ENCODE data around the gene PNLIPRP2.

Gene PNLIPRP2

GRCh38 chr10:116683166-116683565 is 62.4 kb downstream of the PNLIPRP2 start:
- in situ Hi-C loops (cut with HindIII; ENCODE audit: low pct_unique_long_range_greater_than_20kb, low sequenced_read_pairs) = no loop called here
- TF ChIP-seq JUND (IDR thresholded peaks at IDR 0.05; ENCODE audit: low read depth) = no peak
- no peak for DNase-seq (ENCODE audit: low read depth in 1 of 2, low spot score in 1 of 2)

- in situ Hi-C loops (cut with HindIII; ENCODE audit: low pct_unique_long_range_greater_than_20kb, low sequenced_read_pairs) = no loop called here
- no peak for DNase-seq (ENCODE audit: low read depth in 1 of 2, low spot score in 1 of 2)
- no peak for TF ChIP-seq JUND (IDR thresholded peaks at IDR 0.05; ENCODE audit: low read depth)
Measured at GRCh38 chr10:116683821-116684220, 63.1 kb downstream of the PNLIPRP2 start.

- TF ChIP-seq JUND (IDR thresholded peaks at IDR 0.05; ENCODE audit: low read depth) = no peak
- no peak for DNase-seq (ENCODE audit: low read depth in 1 of 2, low spot score in 1 of 2)
- in situ Hi-C loops (cut with HindIII; ENCODE audit: low pct_unique_long_range_greater_than_20kb, low sequenced_read_pairs) = no loop called here
Measured at GRCh38 chr10:116684781-116685180, 64.0 kb downstream of the PNLIPRP2 start.

- no peak for TF ChIP-seq JUND (IDR thresholded peaks at IDR 0.05; ENCODE audit: low read depth)
- no peak for DNase-seq (ENCODE audit: low read depth in 1 of 2, low spot score in 1 of 2)
- in situ Hi-C loops (cut with HindIII; ENCODE audit: low pct_unique_long_range_greater_than_20kb, low sequenced_read_pairs) = no loop called here
Measured at GRCh38 chr10:116685807-116686206, 65.1 kb downstream of the PNLIPRP2 start.

GRCh38 chr10:116686632-116687031 is 65.9 kb downstream of the PNLIPRP2 start:
- in situ Hi-C loops (cut with HindIII; ENCODE audit: low pct_unique_long_range_greater_than_20kb, low sequenced_read_pairs) = no loop called here
- DNase-seq (ENCODE audit: low read depth in 1 of 2, low spot score in 1 of 2) = no peak
- no peak for TF ChIP-seq JUND (IDR thresholded peaks at IDR 0.05; ENCODE audit: low read depth)

GRCh38 chr10:116687633-116688032 is 66.9 kb downstream of the PNLIPRP2 start:
- in situ Hi-C loops (cut with HindIII; ENCODE audit: low pct_unique_long_range_greater_than_20kb, low sequenced_read_pairs) = no loop called here

GRCh38 chr10:116688241-116688711 is 67.5 kb downstream of the PNLIPRP2 start:
- TF ChIP-seq JUND (IDR thresholded peaks at IDR 0.05; ENCODE audit: low read depth) = no peak
- peak; percentile 40 to 64 for DNase-seq (ENCODE audit: low read depth in 1 of 2, low spot score in 1 of 2)
- in situ Hi-C loops (cut with HindIII; ENCODE audit: low pct_unique_long_range_greater_than_20kb, low sequenced_read_pairs) = no loop called here

More at GRCh38 chr10:116687633-116688032, 66.9 kb downstream of the PNLIPRP2 start:
- TF ChIP-seq JUND (IDR thresholded peaks at IDR 0.05; ENCODE audit: low read depth) = no peak
- DNase-seq (ENCODE audit: low read depth in 1 of 2, low spot score in 1 of 2) = no peak

GRCh38 chr10:116688741-116689495 is 68.2 kb downstream of the PNLIPRP2 start:
- DNase-seq (ENCODE audit: low read depth in 1 of 2, low spot score in 1 of 2) = no peak
- no peak for TF ChIP-seq JUND (IDR thresholded peaks at IDR 0.05; ENCODE audit: low read depth)
- in situ Hi-C loops (cut with HindIII; ENCODE audit: low pct_unique_long_range_greater_than_20kb, low sequenced_read_pairs) = no loop called here

GRCh38 chr10:116689744-116690143 is 69.0 kb downstream of the PNLIPRP2 start:
- in situ Hi-C loops (cut with HindIII; ENCODE audit: low pct_unique_long_range_greater_than_20kb, low sequenced_read_pairs) = no loop called here
- no peak for TF ChIP-seq JUND (IDR thresholded peaks at IDR 0.05; ENCODE audit: low read depth)

GRCh38 chr10:116690356-116691322 is 69.9 kb downstream of the PNLIPRP2 start:
- in situ Hi-C loops (cut with HindIII; ENCODE audit: low pct_unique_long_range_greater_than_20kb, low sequenced_read_pairs) = no loop called here
- no peak for DNase-seq (ENCODE audit: low read depth in 1 of 2, low spot score in 1 of 2)

More at GRCh38 chr10:116689744-116690143, 69.0 kb downstream of the PNLIPRP2 start:
- DNase-seq (ENCODE audit: low read depth in 1 of 2, low spot score in 1 of 2) = no peak

GRCh38 chr10:116691635-116692034 is 70.9 kb downstream of the PNLIPRP2 start:
- in situ Hi-C loops (cut with HindIII; ENCODE audit: low pct_unique_long_range_greater_than_20kb, low sequenced_read_pairs) = no loop called here
- no peak for DNase-seq (ENCODE audit: low read depth in 1 of 2, low spot score in 1 of 2)
- no peak for TF ChIP-seq JUND (IDR thresholded peaks at IDR 0.05; ENCODE audit: low read depth)

More at GRCh38 chr10:116690356-116691322, 69.9 kb downstream of the PNLIPRP2 start:
- no peak for TF ChIP-seq JUND (IDR thresholded peaks at IDR 0.05; ENCODE audit: low read depth)

GRCh38 chr10:116692225-116692624 is 71.5 kb downstream of the PNLIPRP2 start:
- no peak for TF ChIP-seq JUND (IDR thresholded peaks at IDR 0.05; ENCODE audit: low read depth)
- in situ Hi-C loops (cut with HindIII; ENCODE audit: low pct_unique_long_range_greater_than_20kb, low sequenced_read_pairs) = no loop called here
- no peak for DNase-seq (ENCODE audit: low read depth in 1 of 2, low spot score in 1 of 2)
